Smooth muscle cell (in vitro differentiated cells): ENCODE results near the gene CYP27C1. TPM values are rescaled to one million over a fixed set of nuclear protein-coding genes. Genes with fewer than 3 reads are reported as not detected.
"Not testable (repeated sequence)": the region's sequence is repeated elsewhere in the genome, so short reads cannot be mapped to it uniquely, and the experiment has no call there.

Experiments used
- DNase-seq: peaks from one replicate; lab custom pipeline; 2025; ENCODE audit not compliant: unreplicated experiment; lab: John Stamatoyannopoulos, UW
- H2AFZ ChIP-seq: fragments of 200-600 bp; sonication (generic); 2 replicates; pipeline ENCODE4 v1.6.0; 2016; ENCODE audit warnings: antibody characterized with exemption, low read depth, mild to moderate bottlenecking
- H3F3A ChIP-seq: fragments of 200-600 bp; sonication (generic); 2 replicates; pipeline ENCODE4 v1.6.0; 2017; ENCODE audit warnings: antibody characterized with exemption, low read depth
- H3K27ac ChIP-seq: fragments of 200-600 bp; sonication (generic); 2 replicates; pipeline ENCODE4 v1.5.1; 2016; ENCODE audit warnings: low read depth, mild to moderate bottlenecking
- H3K27me3 ChIP-seq: fragments of 200-600 bp; sonication (generic); 2 replicates; pipeline ENCODE4 v1.6.1; 2016; ENCODE audit warnings: low read depth, mild to moderate bottlenecking
- H3K36me3 ChIP-seq: fragments of 200-600 bp; sonication (generic); 2 replicates; pipeline ENCODE4 v1.5.1; 2016; ENCODE audit warnings: low read depth
- H3K4me1 ChIP-seq: fragments of 200-600 bp; sonication (generic); 2 replicates; pipeline ENCODE4 v1.5.1; 2016; ENCODE audit warnings: low read depth
- H3K4me2 ChIP-seq: fragments of 200-600 bp; sonication (generic); 2 replicates; pipeline ENCODE4 v1.6.0; 2016; ENCODE audit warnings: mild to moderate bottlenecking
- H3K4me3 ChIP-seq: fragments of 200-600 bp; sonication (generic); 2 replicates; pipeline ENCODE4 v1.5.1; 2016; ENCODE audit warnings: mild to moderate bottlenecking
- H3K79me2 ChIP-seq: fragments of 200-600 bp; sonication (generic); 2 replicates; pipeline ENCODE4 v1.6.0; 2016; ENCODE audit warnings: low read depth, mild to moderate bottlenecking
- H3K9ac ChIP-seq: fragments of 200-600 bp; sonication (generic); 2 replicates; pipeline ENCODE4 v1.6.0; 2016; ENCODE audit warnings: low read depth
- H3K9me3 ChIP-seq: fragments of 200-600 bp; sonication (generic); replicated peaks from 2 replicates; pipeline ENCODE4 v1.5.1; 2016; ENCODE audit warnings: low read depth
- H4K20me1 ChIP-seq: fragments of 200-600 bp; sonication (generic); 2 replicates; pipeline ENCODE4 v1.6.0; 2016; ENCODE audit warnings: low read depth
- WGBS: methylation state at CpG from one replicate; pipeline ENCODE4 v1.1.7; 2016; ENCODE audit warnings: low lambda C conversion rate; 5-methylcytosine and 5-hydroxymethylcytosine counted together
- polyA plus RNA-seq: library from polyadenylated mRNA; unstranded; fragments of >200 nt; fragmentation: Nextera tagmentation; extraction: Ambion mirVana; gene quantifications from 2 replicates; pipeline ENCODE4 v1.2.1, GENCODE V29; 2016
- total RNA-seq: library from RNA; depleted of rRNA; stranded (reverse); fragments of >200 nt; gene quantifications from 2 replicates; pipeline ENCODE4 v1.2.3, GENCODE V29; 2014
- TF ChIP-seq, protein P1 (sequence below): fragments of 200-600 bp; sonication (generic); IDR thresholded peaks from 2 replicates; pipeline ENCODE4 v1.5.1; 2017; ENCODE audit warnings: borderline replicate concordance, mild to moderate bottlenecking, antibody characterized with exemption; ENCODE audit not compliant: insufficient read depth, poor library complexity, severe bottlenecking

CYP27C1 gene
- total and polyA plus RNA-seq, 2 experiments from 2014 or later: 2.0 to 5.0 TPM

DNA sequence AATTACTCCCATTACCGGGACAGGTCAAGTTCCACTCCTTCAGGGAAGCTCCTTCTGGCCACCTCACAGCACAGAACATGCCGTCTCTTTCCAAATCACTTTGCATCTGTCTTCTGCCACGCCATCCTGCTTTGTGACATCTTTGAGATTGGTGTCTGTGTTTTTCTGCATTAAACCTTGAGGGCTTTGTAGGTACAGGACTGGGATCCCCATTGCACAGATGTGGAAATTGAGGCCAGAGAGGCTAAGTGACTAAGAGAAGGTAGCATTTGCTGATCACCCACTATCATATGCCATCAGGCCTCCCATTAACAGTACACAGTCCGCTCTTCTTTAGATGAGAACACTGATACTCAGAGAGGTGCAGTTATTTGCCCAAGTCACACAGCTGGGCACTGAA, 9.5 kb upstream of the CYP27C1 start:
- H3K79me2 ChIP-seq: no peaks in the 10 kb centered on the region
- TF ChIP-seq, protein P1, sequence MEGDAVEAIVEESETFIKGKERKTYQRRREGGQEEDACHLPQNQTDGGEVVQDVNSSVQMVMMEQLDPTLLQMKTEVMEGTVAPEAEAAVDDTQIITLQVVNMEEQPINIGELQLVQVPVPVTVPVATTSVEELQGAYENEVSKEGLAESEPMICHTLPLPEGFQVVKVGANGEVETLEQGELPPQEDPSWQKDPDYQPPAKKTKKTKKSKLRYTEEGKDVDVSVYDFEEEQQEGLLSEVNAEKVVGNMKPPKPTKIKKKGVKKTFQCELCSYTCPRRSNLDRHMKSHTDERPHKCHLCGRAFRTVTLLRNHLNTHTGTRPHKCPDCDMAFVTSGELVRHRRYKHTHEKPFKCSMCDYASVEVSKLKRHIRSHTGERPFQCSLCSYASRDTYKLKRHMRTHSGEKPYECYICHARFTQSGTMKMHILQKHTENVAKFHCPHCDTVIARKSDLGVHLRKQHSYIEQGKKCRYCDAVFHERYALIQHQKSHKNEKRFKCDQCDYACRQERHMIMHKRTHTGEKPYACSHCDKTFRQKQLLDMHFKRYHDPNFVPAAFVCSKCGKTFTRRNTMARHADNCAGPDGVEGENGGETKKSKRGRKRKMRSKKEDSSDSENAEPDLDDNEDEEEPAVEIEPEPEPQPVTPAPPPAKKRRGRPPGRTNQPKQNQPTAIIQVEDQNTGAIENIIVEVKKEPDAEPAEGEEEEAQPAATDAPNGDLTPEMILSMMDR: no peak
- WGBS: 95% methylated on average over 4 of the region's 4 CpGs
- H3K4me2 ChIP-seq: no peak overlapping the region
- H3K4me3 ChIP-seq: no peak overlapping the region
- peaks cover 12% of the 10 kb centered on the region for H3K4me1 ChIP-seq
- H3K27ac ChIP-seq: no peak overlapping the region
- no peak for DNase-seq
- H3K36me3 ChIP-seq: no peaks in the 10 kb centered on the region
- H3F3A ChIP-seq: peaks cover 14% of the 10 kb centered on the region
- no peaks in the 10 kb centered on the region for H3K9me3 ChIP-seq
- no peaks in the 10 kb centered on the region for H4K20me1 ChIP-seq
- no peak overlapping the region for H3K9ac ChIP-seq
- no peak overlapping the region for H2AFZ ChIP-seq
- H3K27me3 ChIP-seq: no peaks in the 10 kb centered on the region

DNA sequence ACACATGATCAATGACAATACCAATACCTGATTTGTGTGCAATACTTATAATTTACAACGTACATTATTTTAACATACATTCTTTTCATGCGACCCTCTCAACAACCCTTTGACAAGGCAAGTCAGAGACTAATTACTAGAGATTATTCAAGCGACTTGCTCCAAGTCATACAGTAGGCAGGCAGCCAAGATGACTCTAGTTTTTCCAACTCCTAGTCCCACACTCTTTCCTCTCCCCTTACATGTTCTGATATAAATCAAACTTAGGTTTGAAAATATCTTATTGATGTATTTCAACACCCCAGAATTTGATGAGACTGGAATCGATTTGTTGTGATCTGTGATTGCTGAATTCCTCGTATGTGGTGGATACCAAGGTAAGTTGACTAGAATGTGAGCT, 8.0 kb upstream of the CYP27C1 start:
- Histone ChIP-seq H4K20me1 (no peaks in the 10 kb centered on the region), H3K79me2 (no peaks in the 10 kb centered on the region), H3K4me3 (no peak overlapping the region), H3K9ac (no peak overlapping the region), H3K27ac (no peak overlapping the region), H2AFZ (no peak overlapping the region), H3K4me2 (no peak overlapping the region), H3K27me3 (no peaks in the 10 kb centered on the region), H3K36me3 (no peaks in the 10 kb centered on the region), H3F3A (peaks cover 15% of the 10 kb centered on the region), H3K4me1 (peaks cover 17% of the 10 kb centered on the region), H3K9me3 (no peaks in the 10 kb centered on the region)
- TF ChIP-seq, protein P1: no peak
- 74% methylated on average over 5 of the region's 5 CpGs for WGBS
- no peak for DNase-seq

DNA sequence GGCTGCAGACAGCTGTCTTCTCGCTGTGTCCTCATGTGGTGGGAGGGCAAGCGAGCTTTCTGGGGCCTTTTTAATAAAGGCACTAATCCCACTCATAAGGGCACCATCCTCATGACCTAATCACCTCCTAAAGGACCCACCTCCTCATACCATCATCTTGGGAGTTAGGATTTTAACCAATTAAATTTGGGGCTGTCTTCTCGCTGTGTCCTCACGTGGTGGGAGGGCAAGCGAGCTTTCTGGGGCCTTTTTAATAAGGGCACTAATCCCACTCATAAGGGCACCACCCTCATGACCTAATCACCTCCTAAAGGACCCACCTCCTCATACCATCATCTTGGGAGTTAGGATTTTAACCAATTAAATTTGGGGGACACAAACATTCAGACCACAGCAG, 7.2 kb upstream of the CYP27C1 start:
- H3K79me2 ChIP-seq, H3K27me3 ChIP-seq, H3K36me3 ChIP-seq, H3K9me3 ChIP-seq, DNase-seq, H3K4me3 ChIP-seq, H2AFZ ChIP-seq, H4K20me1 ChIP-seq: not testable (repeated sequence)
- peaks cover 15% of the 10 kb centered on the region for H3F3A ChIP-seq
- H3K9ac ChIP-seq: peak overlapping the region; percentile 56
- H3K27ac ChIP-seq: peak overlapping the region; percentile 89
- peaks cover 17% of the 10 kb centered on the region for H3K4me1 ChIP-seq
- H3K4me2 ChIP-seq: peak overlapping the region; percentile 26
- 88% methylated on average over 5 of the region's 5 CpGs for WGBS

DNA sequence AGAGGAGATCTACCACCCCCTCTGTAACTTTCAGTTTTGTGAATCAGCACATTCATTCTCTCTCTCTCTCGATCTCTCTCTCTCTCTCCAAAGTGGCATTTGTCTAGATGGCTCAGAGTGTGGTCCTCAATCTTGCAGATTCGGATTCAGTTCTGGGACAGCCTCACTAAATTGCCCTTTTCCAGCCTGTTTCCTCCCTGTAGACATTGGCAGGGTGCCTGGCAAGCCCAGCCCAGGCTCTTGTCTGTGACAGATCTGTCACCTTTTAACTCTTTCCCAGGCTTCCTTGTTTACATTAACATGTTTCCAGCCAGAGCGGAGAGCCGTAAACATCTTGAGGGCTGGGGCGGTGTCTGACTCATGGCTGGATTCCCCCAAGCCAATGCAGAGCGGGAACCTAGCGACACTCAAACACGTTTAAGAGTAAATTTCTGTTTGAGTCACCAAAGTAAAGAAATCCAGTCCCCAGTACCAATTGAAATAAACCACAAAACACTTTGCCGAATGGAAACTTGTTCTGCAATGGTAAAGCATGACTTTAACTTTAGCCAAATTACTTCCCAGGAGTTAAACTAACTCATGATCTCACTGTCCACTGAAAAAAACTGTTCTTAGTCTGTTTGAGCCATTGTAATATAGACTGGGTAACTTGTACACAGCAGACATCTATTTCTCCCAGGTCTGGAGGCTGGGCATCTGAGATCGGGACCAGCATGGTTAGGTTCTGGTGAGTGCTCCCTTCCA, 6.6 kb upstream of the CYP27C1 start:
- H3F3A ChIP-seq: peaks cover 15% of the 10 kb centered on the region
- peak overlapping the region; percentile 69 for H3K4me2 ChIP-seq
- H3K4me3 ChIP-seq: no peak overlapping the region
- peak overlapping the region; percentile 89 for H3K27ac ChIP-seq
- peaks cover 17% of the 10 kb centered on the region for H3K4me1 ChIP-seq
- H2AFZ ChIP-seq: no peak overlapping the region
- no peaks in the 10 kb centered on the region for H3K36me3 ChIP-seq
- H4K20me1 ChIP-seq: no peaks in the 10 kb centered on the region
- 8% methylated on average over 10 of the region's 10 CpGs for WGBS
- no peaks in the 10 kb centered on the region for H3K9me3 ChIP-seq
- no peaks in the 10 kb centered on the region for H3K27me3 ChIP-seq
- TF ChIP-seq, protein P1: no peak
- H3K9ac ChIP-seq: peak overlapping the region; percentile 80
- DNase-seq: no peak
- H3K79me2 ChIP-seq: no peaks in the 10 kb centered on the region
